HFFc6 (cell line): Measurements from ENCODE around the gene ADCK1. TPM values are rescaled to one million over a fixed set of nuclear protein-coding genes. Genes with fewer than 3 reads are reported as not detected.

Experiments used
- DNase-seq: peaks from one replicate; pipeline ENCODE4 v3.0.0-alpha.2; 2018
- H3K27ac Mint-ChIP-seq: 2 replicates; pipeline ENCODE4 v1.8.0; 2020; ENCODE audit warnings: mild to moderate bottlenecking, mixed read lengths
- H3K27me3 Mint-ChIP-seq: 2 replicates; pipeline ENCODE4 v1.8.0; 2021; ENCODE audit warnings: mild to moderate bottlenecking, moderate library complexity, mixed read lengths; ENCODE audit not compliant: insufficient read depth
- H3K36me3 Mint-ChIP-seq: 2 replicates; pipeline ENCODE4 v1.8.0; 2021; ENCODE audit warnings: low read depth, mixed read lengths
- H3K4me1 Mint-ChIP-seq: 2 replicates; pipeline ENCODE4 v1.8.0; 2020; ENCODE audit warnings: low read depth, mixed read lengths
- H3K4me3 Mint-ChIP-seq: 2 replicates; pipeline ENCODE4 v1.8.0; 2020; ENCODE audit warnings: mild to moderate bottlenecking, moderate library complexity, mixed read lengths
- H3K9me3 Mint-ChIP-seq: 2 replicates; pipeline ENCODE4 v1.8.0; 2020; ENCODE audit warnings: mild to moderate bottlenecking, mixed read lengths
- total RNA-seq, 6 experiments: library from RNA; stranded (reverse); fragmentation: NEBNext Ultra II Directional; extraction: Animal tissue kit (Norgen Biotek cat#: 25700); gene quantifications; 2 replicates in 1 of 6; 3 replicates in 5 of 6; pipeline ENCODE4 v1.2.3, GENCODE V29; 2021
- TF ChIP-seq, protein P1 (sequence below): fragments of 200-600 bp; sonication (generic); IDR thresholded peaks from 2 replicates; pipeline ENCODE4 v1.5.0; 2021; ENCODE audit warnings: antibody characterized with exemption, mild to moderate bottlenecking

Gene ADCK1
- total RNA-seq, 6 experiments from 2014 or later: 4.4 to 6.3 (median 5.7) TPM

- TF ChIP-seq, protein P1, sequence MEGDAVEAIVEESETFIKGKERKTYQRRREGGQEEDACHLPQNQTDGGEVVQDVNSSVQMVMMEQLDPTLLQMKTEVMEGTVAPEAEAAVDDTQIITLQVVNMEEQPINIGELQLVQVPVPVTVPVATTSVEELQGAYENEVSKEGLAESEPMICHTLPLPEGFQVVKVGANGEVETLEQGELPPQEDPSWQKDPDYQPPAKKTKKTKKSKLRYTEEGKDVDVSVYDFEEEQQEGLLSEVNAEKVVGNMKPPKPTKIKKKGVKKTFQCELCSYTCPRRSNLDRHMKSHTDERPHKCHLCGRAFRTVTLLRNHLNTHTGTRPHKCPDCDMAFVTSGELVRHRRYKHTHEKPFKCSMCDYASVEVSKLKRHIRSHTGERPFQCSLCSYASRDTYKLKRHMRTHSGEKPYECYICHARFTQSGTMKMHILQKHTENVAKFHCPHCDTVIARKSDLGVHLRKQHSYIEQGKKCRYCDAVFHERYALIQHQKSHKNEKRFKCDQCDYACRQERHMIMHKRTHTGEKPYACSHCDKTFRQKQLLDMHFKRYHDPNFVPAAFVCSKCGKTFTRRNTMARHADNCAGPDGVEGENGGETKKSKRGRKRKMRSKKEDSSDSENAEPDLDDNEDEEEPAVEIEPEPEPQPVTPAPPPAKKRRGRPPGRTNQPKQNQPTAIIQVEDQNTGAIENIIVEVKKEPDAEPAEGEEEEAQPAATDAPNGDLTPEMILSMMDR: no peak
- H3K4me1 Mint-ChIP-seq: no peaks in the 10 kb centered on the region
Measured at GRCh38 chr14:77872152-77872551, 72.2 kb downstream of the ADCK1 start.

DNA sequence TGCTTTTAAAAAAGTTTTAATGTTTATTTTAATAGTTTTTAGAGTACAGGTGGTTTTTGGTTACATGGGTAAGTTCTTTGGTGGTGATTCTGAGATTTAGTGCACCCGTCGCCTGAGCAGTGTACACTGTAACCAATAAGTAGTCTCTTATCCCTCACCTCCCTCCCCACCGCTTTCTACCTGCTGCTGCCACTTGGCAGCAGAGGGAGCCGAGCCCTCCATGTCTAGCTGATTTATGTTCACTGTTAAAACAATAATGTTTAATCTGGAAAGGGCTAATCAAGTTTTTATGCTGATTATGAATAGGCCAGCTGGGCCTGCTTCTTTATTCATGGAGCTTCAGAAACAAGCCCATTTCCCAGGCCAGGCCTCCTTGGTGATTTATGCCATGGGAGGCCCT, 73.1 kb downstream of the ADCK1 start:
- H3K9me3 Mint-ChIP-seq: no peaks in the 10 kb centered on the region
- H3K4me1 Mint-ChIP-seq: no peaks in the 10 kb centered on the region
- no peak overlapping the region for H3K27ac Mint-ChIP-seq
- TF ChIP-seq, protein P1: no peak
- peaks cover 10% of the 10 kb centered on the region; the same call in 1 of the 2 replicates for H3K36me3 Mint-ChIP-seq
- H3K4me3 Mint-ChIP-seq: no peak overlapping the region
- H3K27me3 Mint-ChIP-seq: no peaks in the 10 kb centered on the region; the same call in 1 of the 2 replicates
- no peak for DNase-seq

More at GRCh38 chr14:77872152-77872551, 72.2 kb downstream of the ADCK1 start:
- Mint-ChIP-seq H3K36me3 (peaks cover 10% of the 10 kb centered on the region; the same call in 1 of the 2 replicates), H3K9me3 (no peaks in the 10 kb centered on the region), H3K27ac (no peak overlapping the region), H3K4me3 (no peak overlapping the region), H3K27me3 (no peaks in the 10 kb centered on the region; the same call in 1 of the 2 replicates)
- DNase-seq: no peak

DNA sequence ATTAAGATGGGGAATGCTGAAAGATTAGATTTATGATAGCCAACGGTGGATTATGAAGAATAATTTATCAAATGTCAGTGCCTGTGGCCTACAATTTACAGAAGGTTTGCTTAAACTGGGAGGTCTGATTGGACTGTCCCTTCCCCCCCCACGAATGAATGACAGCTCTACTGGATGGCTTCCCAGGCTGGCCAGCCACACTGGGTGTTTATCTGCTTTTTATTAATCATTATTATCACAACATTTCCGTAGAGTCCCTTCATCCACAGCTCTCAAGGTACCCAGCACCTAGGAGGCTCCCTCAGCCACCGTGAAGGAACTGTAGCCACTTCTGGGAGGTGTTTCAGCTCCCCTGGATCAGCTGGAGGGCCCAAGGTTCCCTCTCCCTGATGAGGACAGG, 78.9 kb downstream of the ADCK1 start:
- H3K4me1 Mint-ChIP-seq: peaks cover 11% of the 10 kb centered on the region
- TF ChIP-seq, protein P1: no peak
- H3K9me3 Mint-ChIP-seq: no peaks in the 10 kb centered on the region
- DNase-seq: no peak
- H3K4me3 Mint-ChIP-seq: no peak overlapping the region
- H3K36me3 Mint-ChIP-seq: peaks cover 10% of the 10 kb centered on the region; the same call in 1 of the 2 replicates
- no peak overlapping the region for H3K27ac Mint-ChIP-seq
- H3K27me3 Mint-ChIP-seq: peaks cover 3% of the 10 kb centered on the region

DNA sequence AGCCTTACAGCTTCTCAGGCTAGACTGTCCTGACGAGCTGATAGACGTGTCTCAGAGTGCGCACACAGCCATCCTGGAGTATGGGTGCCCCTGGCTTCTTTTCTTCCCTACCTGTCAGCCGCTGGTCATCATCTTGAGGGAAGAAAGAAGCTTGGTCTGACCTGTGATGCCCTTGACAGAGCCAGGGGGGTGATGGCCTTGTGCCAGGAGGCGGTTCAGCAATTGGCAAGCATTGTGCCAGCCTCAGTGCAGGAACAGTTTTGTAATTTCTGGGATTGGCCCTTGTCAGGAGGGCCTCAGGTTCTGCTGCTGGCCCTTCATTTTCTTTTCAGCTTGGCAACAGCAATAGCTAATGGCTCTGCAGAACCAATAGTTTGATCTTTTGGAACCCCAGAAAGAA, 80.1 kb downstream of the ADCK1 start:
- Mint-ChIP-seq H3K36me3 (peaks cover 10% of the 10 kb centered on the region; the same call in 1 of the 2 replicates), H3K4me1 (peaks cover 11% of the 10 kb centered on the region), H3K27me3 (peaks cover 3% of the 10 kb centered on the region)

DNA sequence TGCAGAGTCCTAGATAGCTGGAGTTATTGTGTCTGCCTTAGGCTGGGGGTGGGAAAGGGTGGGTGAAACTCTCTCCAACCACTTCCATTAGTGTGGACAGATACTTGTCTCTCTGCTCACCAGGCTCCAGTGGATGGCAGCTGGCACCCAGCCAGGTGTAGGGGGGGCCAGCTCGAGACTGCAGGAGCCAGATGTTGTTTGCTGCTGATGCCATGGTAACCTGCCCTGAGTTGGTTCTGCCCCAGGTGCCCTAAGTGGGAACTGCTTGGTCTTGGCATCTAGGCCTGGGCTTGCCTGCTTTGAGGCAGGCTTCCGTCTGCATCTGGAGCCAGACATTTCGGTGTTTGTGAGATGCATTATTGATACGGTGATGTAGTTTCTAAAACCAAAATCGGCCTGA, 82.2 kb downstream of the ADCK1 start:
- no peak for DNase-seq
- Mint-ChIP-seq H3K36me3 (no peaks in the 10 kb centered on the region), H3K27me3 (peaks cover 3% of the 10 kb centered on the region), H3K4me1 (peaks cover 11% of the 10 kb centered on the region), H3K27ac (peak overlapping the region; percentile 63; the same call in 1 of the 2 replicates), H3K9me3 (no peaks in the 10 kb centered on the region), H3K4me3 (no peak overlapping the region)
- TF ChIP-seq, protein P1: no peak

More for the DNA sequence above, 80.1 kb downstream of the ADCK1 start:
- DNase-seq: no peak
- TF ChIP-seq, protein P1: no peak
- no peaks in the 10 kb centered on the region for H3K9me3 Mint-ChIP-seq
- H3K4me3 Mint-ChIP-seq: no peak overlapping the region
- no peak overlapping the region for H3K27ac Mint-ChIP-seq
